Karpas-422 (cell line): Measurements from ENCODE around the gene CNN2. TPM values are rescaled to one million over a fixed set of nuclear protein-coding genes. Genes with fewer than 3 reads are reported as not detected.

Source experiments
- DNase-seq: peaks from one replicate; pipeline ENCODE4 v3.0.0-alpha.2; 2015
- H2AFZ ChIP-seq: fragments of 200-600 bp; sonication (generic); 2 replicates; pipeline ENCODE4 v1.6.1; 2014; ENCODE audit warnings: antibody characterized with exemption, low read length, mixed read lengths
- H3K27ac ChIP-seq: fragments of 200-600 bp; sonication (generic); 2 replicates; pipeline ENCODE4 v1.5.1; 2014; ENCODE audit warnings: mild to moderate bottlenecking, low read length, moderate library complexity
- H3K27me3 ChIP-seq: fragments of 200-600 bp; sonication (generic); 2 replicates; pipeline ENCODE4 v1.6.1; 2014; ENCODE audit warnings: low read length, mixed read lengths
- H3K36me3 ChIP-seq: fragments of 200-600 bp; sonication (generic); 2 replicates; pipeline ENCODE4 v1.6.1; 2014; ENCODE audit warnings: low read length, mixed read lengths; ENCODE audit not compliant: insufficient read depth
- H3K4me1 ChIP-seq: fragments of 200-600 bp; sonication (generic); 2 replicates; pipeline ENCODE4 v1.6.1; 2014; ENCODE audit warnings: mild to moderate bottlenecking, low read length, mixed read lengths
- H3K4me2 ChIP-seq: fragments of 200-600 bp; sonication (generic); 2 replicates; pipeline ENCODE4 v1.6.1; 2014; ENCODE audit warnings: low read length, low read depth, mild to moderate bottlenecking; ENCODE audit not compliant: poor library complexity, severe bottlenecking
- H3K4me3 ChIP-seq: fragments of 200-600 bp; sonication (generic); 2 replicates; pipeline ENCODE4 v1.5.1; 2014; ENCODE audit warnings: mild to moderate bottlenecking, antibody characterized with exemption, low read length, mixed read lengths
- H3K79me2 ChIP-seq: fragments of 200-600 bp; sonication (generic); 2 replicates; pipeline ENCODE4 v1.6.1; 2014; ENCODE audit warnings: mild to moderate bottlenecking, low read length, mixed read lengths
- H3K9ac ChIP-seq: fragments of 200-600 bp; sonication (generic); 2 replicates; pipeline ENCODE4 v1.6.0; 2014; ENCODE audit warnings: low read length
- H3K9me2 ChIP-seq: fragments of 200-600 bp; sonication (generic), shearing (Covaris generic); replicated peaks from 2 replicates; pipeline ENCODE4 v1.6.0; 2014; ENCODE audit warnings: mild to moderate bottlenecking, low read length, moderate library complexity; ENCODE audit not compliant: insufficient read depth
- H3K9me3 ChIP-seq: fragments of 300-700, 200-600 bp; sonication (generic); 2 replicates; pipeline ENCODE4 v1.6.1; 2014; ENCODE audit warnings: low read length, mixed read lengths
- H4K20me1 ChIP-seq: fragments of 200-600 bp; sonication (generic); 2 replicates; pipeline ENCODE4 v1.6.1; 2014; ENCODE audit warnings: mild to moderate bottlenecking, antibody characterized with exemption, low read length, low read depth; ENCODE audit not compliant: insufficient read depth
- total RNA-seq: library from RNA; depleted of rRNA; stranded (reverse); fragments of >200 nt; shearing (Covaris generic); gene quantifications from 2 replicates; pipeline ENCODE4 v1.2.3, GENCODE V29; 2014; ENCODE audit warnings: low replicate concordance

The CNN2 gene
- total RNA-seq, 1 experiment from 2014 or later = 88.6 TPM

GRCh38 chr19:1041835-1042685 is 15.7 kb downstream of the CNN2 start:
- DNase-seq = no peak
- Histone ChIP-seq H4K20me1 (0 out of 2 replicates have a peak, but pooled peaks cover 8% of the 10 kb centered on the region), H3K4me1 (peaks cover 42% of the 10 kb centered on the region)

GRCh38 chr19:1042689-1043511 is 16.5 kb downstream of the CNN2 start:
- Histone ChIP-seq H3K4me1 (peaks cover 36% of the 10 kb centered on the region), H4K20me1 (0 out of 2 replicates have a peak, but pooled peaks cover 8% of the 10 kb centered on the region), H3K9ac (no peak overlapping the region)

More at GRCh38 chr19:1041835-1042685, 15.7 kb downstream of the CNN2 start:
- Histone ChIP-seq H3K4me3 (no peak overlapping the region), H3K36me3 (no peaks in the 10 kb centered on the region), H3K27ac (no peak overlapping the region), H3K79me2 (no peaks in the 10 kb centered on the region), H2AFZ (no peak overlapping the region), H3K9me2 (no peaks in the 10 kb centered on the region), H3K9ac (no peak overlapping the region), H3K9me3 (no peaks in the 10 kb centered on the region), H3K4me2 (no peak overlapping the region), H3K27me3 (no peaks in the 10 kb centered on the region)

GRCh38 chr19:1045247-1045603 is 18.8 kb downstream of the CNN2 start:
- Histone ChIP-seq H3K4me2 (no peak overlapping the region), H3K4me3 (no peak overlapping the region), H3K9me3 (no peaks in the 10 kb centered on the region), H2AFZ (no peak overlapping the region), H3K27me3 (no peaks in the 10 kb centered on the region), H3K27ac (no peak overlapping the region), H3K36me3 (no peaks in the 10 kb centered on the region), H3K9ac (no peak overlapping the region), H3K9me2 (no peaks in the 10 kb centered on the region), H3K79me2 (no peaks in the 10 kb centered on the region), H3K4me1 (peaks cover 15% of the 10 kb centered on the region), H4K20me1 (0 out of 2 replicates have a peak, but pooled peaks cover 8% of the 10 kb centered on the region)
- peak; percentile 100 for DNase-seq

More at GRCh38 chr19:1042689-1043511, 16.5 kb downstream of the CNN2 start:
- Histone ChIP-seq H2AFZ (no peak overlapping the region), H3K36me3 (no peaks in the 10 kb centered on the region), H3K4me3 (no peak overlapping the region), H3K9me3 (no peaks in the 10 kb centered on the region), H3K27me3 (no peaks in the 10 kb centered on the region), H3K79me2 (no peaks in the 10 kb centered on the region), H3K4me2 (no peak overlapping the region), H3K9me2 (no peaks in the 10 kb centered on the region), H3K27ac (no peak overlapping the region)
- DNase-seq = no peak

- Histone ChIP-seq H3K4me2 (no peak overlapping the region), H2AFZ (no peak overlapping the region), H3K27ac (no peak overlapping the region), H3K9me3 (no peaks in the 10 kb centered on the region), H3K27me3 (no peaks in the 10 kb centered on the region), H3K36me3 (no peaks in the 10 kb centered on the region), H3K79me2 (no peaks in the 10 kb centered on the region), H3K9me2 (no peaks in the 10 kb centered on the region), H3K4me1 (peaks cover 6% of the 10 kb centered on the region), H4K20me1 (0 out of 2 replicates have a peak, but pooled peaks cover 8% of the 10 kb centered on the region), H3K4me3 (no peak overlapping the region), H3K9ac (no peak overlapping the region)
- DNase-seq = no peak
Measured at GRCh38 chr19:1046117-1046626, 19.8 kb downstream of the CNN2 start.

GRCh38 chr19:1046836-1047695 is 20.7 kb downstream of the CNN2 start:
- DNase-seq = no peak
- Histone ChIP-seq H3K9me3 (no peaks in the 10 kb centered on the region), H3K4me3 (no peak overlapping the region), H3K4me1 (no peaks in the 10 kb centered on the region), H3K27ac (no peak overlapping the region), H3K9me2 (no peaks in the 10 kb centered on the region), H3K36me3 (no peaks in the 10 kb centered on the region), H3K79me2 (no peaks in the 10 kb centered on the region), H2AFZ (no peak overlapping the region), H3K9ac (no peak overlapping the region), H4K20me1 (no peaks in the 10 kb centered on the region), H3K27me3 (no peaks in the 10 kb centered on the region), H3K4me2 (no peak overlapping the region)

- Histone ChIP-seq H3K9me2 (no peaks in the 10 kb centered on the region), H3K36me3 (no peaks in the 10 kb centered on the region), H3K27ac (no peak overlapping the region), H3K9me3 (no peaks in the 10 kb centered on the region), H3K9ac (no peak overlapping the region), H3K4me3 (no peak overlapping the region), H3K4me2 (no peak overlapping the region), H3K79me2 (no peaks in the 10 kb centered on the region), H3K4me1 (no peaks in the 10 kb centered on the region), H4K20me1 (no peaks in the 10 kb centered on the region), H3K27me3 (no peaks in the 10 kb centered on the region), H2AFZ (no peak overlapping the region)
- no peak for DNase-seq
Measured at GRCh38 chr19:1047696-1048147, 21.3 kb downstream of the CNN2 start.

- H3K27me3 ChIP-seq = no peaks in the 10 kb centered on the region
Measured at GRCh38 chr19:1049106-1049505, 22.7 kb downstream of the CNN2 start.

More at GRCh38 chr19:1049106-1049505, 22.7 kb downstream of the CNN2 start:
- H3K9me2 ChIP-seq = no peaks in the 10 kb centered on the region
- no peak overlapping the region for H2AFZ ChIP-seq
- no peak for DNase-seq
- no peaks in the 10 kb centered on the region for H3K9me3 ChIP-seq
- no peak overlapping the region for H3K9ac ChIP-seq
- no peak overlapping the region for H3K27ac ChIP-seq
- no peaks in the 10 kb centered on the region for H3K79me2 ChIP-seq
- no peaks in the 10 kb centered on the region for H4K20me1 ChIP-seq
- H3K36me3 ChIP-seq = no peaks in the 10 kb centered on the region
- no peaks in the 10 kb centered on the region for H3K4me1 ChIP-seq
- no peak overlapping the region for H3K4me2 ChIP-seq
- H3K4me3 ChIP-seq = no peak overlapping the region
